Gastroesophageal sphincter (tissue), 4 donors: ENCODE results near the gene ITGB8. TPM values are rescaled to one million over a fixed set of nuclear protein-coding genes. Genes with fewer than 3 reads are reported as not detected.
A peak's percentile ranks its signal among the peaks of the same experiment; 100 is the strongest.

Source experiments
- ATAC-seq: fragments of 150-250 bp; one replicate; pipeline ENCODE4 v1.9.1; 2016; ENCODE audit warnings: mild to moderate bottlenecking, moderate library complexity
- H3K27ac ChIP-seq, 4 donors: fragments of 200-600 bp; sonication (generic) in 3 of 4; 1 replicate in 3 of 4; 2 replicates in 1 of 4; pipeline ENCODE4 v1.5.1; 2016 to 2019
- H3K27me3 ChIP-seq: fragments of 200-600 bp; sonication (generic); one replicate; pipeline ENCODE4 v1.5.1; 2019
- H3K36me3 ChIP-seq, 2 donors: fragments of 200-600 bp; sonication (generic); one replicate each; pipeline ENCODE4 v1.5.1; 2019; ENCODE audit warnings: control low read depth in 1 of 2
- H3K4me1 ChIP-seq, 3 donors: fragments of 200-600 bp; sonication (generic); 1 replicate in 2 of 3; 2 replicates in 1 of 3; pipeline ENCODE4 v1.5.1; 2016 to 2019; ENCODE audit warnings: control low read depth in 2 of 3
- H3K4me3 ChIP-seq, 2 donors: fragments of 200-600 bp; sonication (generic); one replicate each; pipeline ENCODE4 v1.5.1; 2019; ENCODE audit warnings: mild to moderate bottlenecking in 1 of 2, moderate library complexity in 1 of 2
- H3K9me3 ChIP-seq, 3 donors: fragments of 200-600 bp; sonication (generic); one replicate each; pipeline ENCODE4 v1.5.1; 2017 to 2019; ENCODE audit warnings: control low read depth in 2 of 3
- EP300 ChIP-seq: sonication (generic); formaldehyde crosslinking; IDR thresholded peaks from one replicate; pipeline ENCODE4 v1.6.1; 2017; ENCODE audit warnings: antibody characterized with exemption, mild to moderate bottlenecking
- POLR2A ChIP-seq, 2 donors: fragments of 450-650 bp; IDR thresholded peaks; one replicate each; pipeline ENCODE4 v1.6.1; 2017; ENCODE audit warnings: antibody characterized with exemption in 2 of 2, mild to moderate bottlenecking in 2 of 2, moderate library complexity in 1 of 2
- POLR2AphosphoS5 ChIP-seq: sonication (generic); formaldehyde crosslinking; IDR thresholded peaks from one replicate; pipeline ENCODE4 v1.6.1; 2017; ENCODE audit warnings: antibody characterized with exemption
- WGBS, 2 donors: methylation state at CpG; one replicate each; pipeline ENCODE4 v1.1.5; 2018; ENCODE audit warnings: low coverage in 1 of 2; 5-methylcytosine and 5-hydroxymethylcytosine counted together
- total RNA-seq, 4 donors: library from RNA; depleted of rRNA; stranded (reverse); fragments of >200 nt; gene quantifications; one replicate each; pipeline ENCODE4 v1.1.0, GENCODE V29; 2016
- TF ChIP-seq, protein P1 (sequence below), 4 experiments: fragments of 200-600 bp in 2 of 4; fragments of 450-650 bp in 2 of 4; sonication (generic) in 1 of 4; IDR thresholded peaks; one replicate each; pipeline ENCODE4 v1.5.1; 2017 to 2019; ENCODE audit warnings: antibody characterized with exemption in 4 of 4, mild to moderate bottlenecking in 2 of 4, moderate library complexity in 2 of 4

ITGB8 gene
- total RNA-seq, 4 donors from 2014 or later, result 16.2 to 34.2 (median 27.1) TPM

DNA sequence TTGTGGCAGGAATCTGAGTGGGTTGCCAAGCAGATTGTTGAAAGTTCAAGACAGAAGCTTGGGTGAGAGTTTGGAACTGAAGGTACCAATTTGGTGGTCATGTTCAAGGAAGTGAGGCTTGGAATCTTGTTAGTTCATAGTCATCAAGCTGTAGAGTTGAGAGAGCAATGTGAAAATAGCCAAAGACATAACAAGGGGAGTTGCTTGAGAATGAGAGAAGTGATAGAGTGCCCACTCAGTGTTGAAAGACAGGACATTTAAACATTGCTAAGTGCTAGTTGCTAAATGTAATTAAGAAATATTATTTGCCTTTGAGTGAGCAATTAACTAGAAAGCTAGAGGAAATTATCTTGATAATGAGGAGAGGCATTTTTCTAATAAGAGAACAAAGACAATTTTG lies 17.0 kb downstream of the ITGB8 start:
- H3K27ac ChIP-seq, result no peak overlapping the region
- H3K4me1 ChIP-seq, result peaks cover 8 to 27% (median 14%) of the 10 kb centered on the region in 3 donors
- no peak overlapping the region for H3K4me3 ChIP-seq
- ATAC-seq, result no peak
- H3K9me3 ChIP-seq, result no peaks in the 10 kb centered on the region
- no peaks in the 10 kb centered on the region for H3K36me3 ChIP-seq
- TF ChIP-seq POLR2A (IDR thresholded peaks at IDR 0.05) (no peak), POLR2AphosphoS5 (no peak), EP300 (no peak)
- TF ChIP-seq, protein P1, sequence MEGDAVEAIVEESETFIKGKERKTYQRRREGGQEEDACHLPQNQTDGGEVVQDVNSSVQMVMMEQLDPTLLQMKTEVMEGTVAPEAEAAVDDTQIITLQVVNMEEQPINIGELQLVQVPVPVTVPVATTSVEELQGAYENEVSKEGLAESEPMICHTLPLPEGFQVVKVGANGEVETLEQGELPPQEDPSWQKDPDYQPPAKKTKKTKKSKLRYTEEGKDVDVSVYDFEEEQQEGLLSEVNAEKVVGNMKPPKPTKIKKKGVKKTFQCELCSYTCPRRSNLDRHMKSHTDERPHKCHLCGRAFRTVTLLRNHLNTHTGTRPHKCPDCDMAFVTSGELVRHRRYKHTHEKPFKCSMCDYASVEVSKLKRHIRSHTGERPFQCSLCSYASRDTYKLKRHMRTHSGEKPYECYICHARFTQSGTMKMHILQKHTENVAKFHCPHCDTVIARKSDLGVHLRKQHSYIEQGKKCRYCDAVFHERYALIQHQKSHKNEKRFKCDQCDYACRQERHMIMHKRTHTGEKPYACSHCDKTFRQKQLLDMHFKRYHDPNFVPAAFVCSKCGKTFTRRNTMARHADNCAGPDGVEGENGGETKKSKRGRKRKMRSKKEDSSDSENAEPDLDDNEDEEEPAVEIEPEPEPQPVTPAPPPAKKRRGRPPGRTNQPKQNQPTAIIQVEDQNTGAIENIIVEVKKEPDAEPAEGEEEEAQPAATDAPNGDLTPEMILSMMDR (IDR thresholded peaks at IDR 0.05), result no peak
- no peaks in the 10 kb centered on the region for H3K27me3 ChIP-seq

DNA sequence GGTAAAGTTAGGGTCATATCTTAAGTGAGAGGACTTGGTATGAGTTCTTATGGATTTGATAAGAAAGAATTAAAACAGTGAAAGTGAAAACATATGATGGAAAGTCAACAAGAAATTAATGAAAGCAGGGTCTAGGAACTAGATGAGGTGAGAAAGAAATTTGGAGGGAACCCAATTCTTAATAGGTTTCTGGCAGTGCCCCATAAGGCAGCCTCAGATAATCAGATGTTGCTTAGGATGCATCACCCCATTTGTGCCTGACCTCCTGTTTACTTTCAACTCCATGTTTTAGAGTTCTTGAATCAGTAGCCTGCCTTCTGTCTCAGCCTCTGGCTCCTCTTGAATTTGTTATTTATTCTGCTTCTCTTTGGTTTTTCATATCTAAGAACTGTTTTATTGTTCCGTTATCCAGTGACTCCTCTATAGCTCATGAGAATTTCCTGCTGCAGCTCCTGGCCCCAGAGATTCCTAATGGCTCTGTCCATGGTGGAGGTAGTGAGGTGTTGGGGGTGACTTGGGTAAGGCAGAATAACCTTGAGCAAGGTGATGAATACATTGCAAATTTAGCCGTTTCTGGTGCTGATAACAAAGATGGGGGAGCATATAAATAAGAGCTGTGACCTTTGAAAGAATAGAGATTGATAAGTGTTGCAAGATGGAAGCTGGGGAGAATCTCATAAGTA lies 17.6 kb downstream of the ITGB8 start:
- Histone ChIP-seq H3K4me1 (peaks cover 8 to 27% (median 14%) of the 10 kb centered on the region in 3 donors), H3K27me3 (no peaks in the 10 kb centered on the region), H3K4me3 (no peak overlapping the region), H3K27ac (no peak overlapping the region), H3K36me3 (no peaks in the 10 kb centered on the region), H3K9me3 (no peaks in the 10 kb centered on the region)
- ATAC-seq, result no peak
- WGBS, 2 donors, result 92% methylated on average over 2 of the region's 2 CpGs; no CpG with 5 or more reads in 1 of the 2 donors
- no peak for TF ChIP-seq POLR2AphosphoS5
- TF ChIP-seq, protein P1 (IDR thresholded peaks at IDR 0.05), result no peak
- TF ChIP-seq POLR2A (IDR thresholded peaks at IDR 0.05), result no peak
- no peak for TF ChIP-seq EP300

DNA sequence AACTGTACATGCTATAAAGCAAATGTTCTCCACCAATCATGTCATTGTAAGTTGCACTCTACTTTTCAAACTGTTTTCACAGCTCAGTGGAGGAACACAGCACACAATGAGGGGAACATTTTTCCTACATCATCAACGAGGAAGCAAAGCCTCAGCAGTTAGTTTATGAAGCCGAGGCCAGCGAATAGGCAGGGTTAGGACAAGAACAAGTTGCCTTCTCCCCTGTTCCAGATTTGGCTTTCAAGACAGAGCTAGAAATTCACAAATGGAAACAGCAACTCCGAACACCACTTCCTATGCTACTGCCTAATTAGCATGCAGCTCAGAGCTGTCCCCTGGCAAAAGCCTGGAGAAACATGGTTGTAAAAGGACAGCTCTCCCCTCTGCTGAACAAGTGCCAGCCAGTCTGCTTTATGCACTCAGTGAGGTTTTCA lies 19.8 kb downstream of the ITGB8 start:
- ATAC-seq, result peak; percentile 26

DNA sequence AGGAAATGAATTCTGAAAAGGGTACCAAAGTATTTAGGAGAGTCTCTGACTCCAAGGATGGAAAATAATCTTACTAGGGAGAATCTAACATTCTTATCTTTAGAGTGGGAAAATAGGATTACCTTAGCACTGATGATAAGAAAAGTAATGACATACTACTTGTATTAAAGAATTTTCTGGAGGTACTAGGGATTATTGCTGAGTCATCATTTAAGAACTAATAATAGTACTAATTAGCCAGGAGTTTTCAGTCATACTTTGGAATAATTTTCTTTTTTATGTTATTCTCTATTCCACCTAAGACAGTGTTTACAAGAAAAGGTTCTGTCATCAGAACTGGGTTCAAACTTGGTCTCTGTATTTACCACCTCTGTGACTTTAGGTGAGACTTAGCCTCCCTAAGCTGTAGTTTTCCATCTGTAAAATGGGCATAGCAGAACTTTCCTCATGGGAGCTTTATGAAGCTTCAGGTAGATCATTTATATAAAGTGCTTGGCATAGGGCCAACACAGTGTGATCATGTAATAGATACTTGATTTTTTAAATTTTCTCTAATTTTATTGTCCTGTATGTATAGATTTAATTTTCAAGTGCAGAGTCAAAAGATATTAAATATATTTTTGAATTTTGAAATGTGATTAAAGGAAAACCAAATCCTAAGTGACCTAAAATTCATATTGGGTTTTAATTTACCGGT lies 20.4 kb downstream of the ITGB8 start:
- Histone ChIP-seq H3K9me3 (no peaks in the 10 kb centered on the region), H3K27ac (peak overlapping the region; percentile 50 to 77 (median 68)), H3K36me3 (no peaks in the 10 kb centered on the region), H3K4me3 (peak overlapping the region in 1 of 2 donors; percentile 9), H3K4me1 (peaks cover 8 to 27% (median 14%) of the 10 kb centered on the region in 3 donors), H3K27me3 (no peaks in the 10 kb centered on the region)
- no peak for TF ChIP-seq EP300
- no peak for TF ChIP-seq POLR2AphosphoS5
- TF ChIP-seq POLR2A (IDR thresholded peaks at IDR 0.05), result no peak
- TF ChIP-seq, protein P1 (IDR thresholded peaks at IDR 0.05), result no peak
- ATAC-seq, result no peak
- 82 to 93% methylated on average over 1 of the region's 1 CpG for WGBS, 2 donors

More for the DNA sequence above, 19.8 kb downstream of the ITGB8 start:
- H3K4me3 ChIP-seq, result peak overlapping the region in 1 of 2 donors; percentile 9
- no peaks in the 10 kb centered on the region for H3K27me3 ChIP-seq
- 0 to 20% methylated on average over 1 to 2 of the region's 4 CpGs for WGBS, 2 donors
- no peaks in the 10 kb centered on the region for H3K36me3 ChIP-seq
- TF ChIP-seq, protein P1 (IDR thresholded peaks at IDR 0.05), result no peak
- TF ChIP-seq EP300 (no peak), POLR2AphosphoS5 (no peak), POLR2A (IDR thresholded peaks at IDR 0.05) (no peak)
- H3K27ac ChIP-seq, result peak overlapping the region; percentile 50 to 77 (median 68)
- H3K9me3 ChIP-seq, result no peaks in the 10 kb centered on the region
- H3K4me1 ChIP-seq, result peaks cover 8 to 27% (median 14%) of the 10 kb centered on the region in 3 donors
